HEK293 (cell line): Measurements from ENCODE around the gene PRTFDC1.

Experiments
- CTCF ChIA-PET: fragments of 350-600 bp; formaldehyde crosslinking; extraction: SDS; loops from one replicate; lab custom pipeline; 2021; ENCODE audit warnings: antibody characterized with exemption; lab: Yijun Ruan, JAX
- POLR2A ChIA-PET: fragments of 300-600 bp; formaldehyde crosslinking; extraction: SDS; loops from one replicate; lab custom pipeline; 2020; ENCODE audit warnings: antibody characterized with exemption, inconsistent platforms; lab: Yijun Ruan, JAX
- H3K27ac ChIP-seq: fragments of 200-500 bp; sonication (Bioruptor generic); 2 replicates; pipeline ENCODE4 v1.5.1; 2014; ENCODE audit warnings: low read depth, low read length, control low read depth, inconsistent platforms; ENCODE audit errors: extremely low read depth
- H3K36me3 ChIP-seq, 2 experiments: fragments of 200-500 bp in 1 of 2; sonication (Bioruptor generic) in 1 of 2; 1 replicate in 1 of 2; 2 replicates in 1 of 2; pipeline ENCODE4 v1.5.1; 2014 to 2017; ENCODE audit warnings: inconsistent platforms in 2 of 2, low read length in 2 of 2; ENCODE audit not compliant: control insufficient read depth in 2 of 2, insufficient read depth in 1 of 2
- H3K4me1 ChIP-seq: fragments of 200-500 bp; sonication (Bioruptor generic); 2 replicates; pipeline ENCODE4 v1.5.1; 2014; ENCODE audit warnings: mild to moderate bottlenecking, low read length, inconsistent platforms; ENCODE audit not compliant: control insufficient read depth, insufficient read depth
- H3K4me3 ChIP-seq: 2 replicates; pipeline ENCODE4 v1.5.1; 2011; ENCODE audit warnings: low read depth, mild to moderate bottlenecking, control low read depth, low read length, moderate library complexity
- H3K9me3 ChIP-seq: fragments of 200-500 bp; sonication (Bioruptor generic); 2 replicates; pipeline ENCODE4 v1.5.1; 2014; ENCODE audit warnings: low read depth, low read length, inconsistent platforms; ENCODE audit not compliant: control insufficient read depth, insufficient read depth
- CTCF ChIP-seq: fragments of 450-650 bp; formaldehyde crosslinking; IDR thresholded peaks from 2 replicates; pipeline ENCODE4 v1.5.1; 2016; ENCODE audit warnings: missing biosample characterization, missing genetic modification characterization
- GLIS2 ChIP-seq: fragments of 450-650 bp; formaldehyde crosslinking; IDR thresholded peaks from 2 replicates; pipeline ENCODE4 v1.5.1; 2016; ENCODE audit warnings: missing biosample characterization, missing genetic modification characterization
- HOXA7 ChIP-seq: sonication (generic); formaldehyde crosslinking; IDR thresholded peaks from 2 replicates; pipeline ENCODE4 v1.8.1; 2022; ENCODE audit warnings: missing genetic modification reagents, borderline replicate concordance
- KLF7 ChIP-seq: fragments of 450-650 bp; formaldehyde crosslinking; IDR thresholded peaks from 2 replicates; pipeline ENCODE4 v1.5.1; 2016; ENCODE audit warnings: missing biosample characterization, missing genetic modification characterization, borderline replicate concordance
- OSR2 ChIP-seq: fragments of 450-650 bp; formaldehyde crosslinking; IDR thresholded peaks from 2 replicates; pipeline ENCODE4 v1.5.1; 2016; ENCODE audit warnings: missing biosample characterization, missing genetic modification characterization
- SP3 ChIP-seq: fragments of 450-650 bp; formaldehyde crosslinking; IDR thresholded peaks from 2 replicates; pipeline ENCODE4 v1.5.1; 2016; ENCODE audit warnings: missing biosample characterization, missing genetic modification characterization
- ZBTB11 ChIP-seq: fragments of 450-650 bp; formaldehyde crosslinking; conservative IDR thresholded peaks from 2 replicates; pipeline ENCODE4 v1.5.1; 2016; ENCODE audit warnings: low read depth, missing biosample characterization, missing genetic modification characterization
- ZNF146 ChIP-seq: fragments of 450-650 bp; formaldehyde crosslinking; IDR thresholded peaks from 2 replicates; pipeline ENCODE4 v1.5.1; 2016; ENCODE audit warnings: missing biosample characterization, missing genetic modification characterization
- ZNF221 ChIP-seq: fragments of 450-650 bp; formaldehyde crosslinking; IDR thresholded peaks from 2 replicates; pipeline ENCODE4 v1.5.1; 2017; ENCODE audit warnings: missing biosample characterization, missing genetic modification characterization, borderline replicate concordance
- ZNF274 ChIP-seq, 2 experiments: fragments of 200-500 bp in 1 of 2; fragments of 450-650 bp in 1 of 2; sonication (Bioruptor generic) in 1 of 2; formaldehyde crosslinking in 1 of 2; IDR thresholded peaks; 2 replicates each; pipeline versions ENCODE4 v1.5.1 to v1.6.1; 2014 to 2016; ENCODE audit warnings: borderline replicate concordance in 1 of 2, inconsistent platforms in 1 of 2, low read length in 1 of 2, missing biosample characterization in 1 of 2, missing genetic modification characterization in 1 of 2
- ZNF302 ChIP-seq: fragments of 450-650 bp; formaldehyde crosslinking; IDR thresholded peaks from 2 replicates; pipeline ENCODE4 v1.5.1; 2016; ENCODE audit warnings: missing biosample characterization, missing genetic modification characterization, low read depth
- ZNF350 ChIP-seq: fragments of 450-650 bp; formaldehyde crosslinking; IDR thresholded peaks from 2 replicates; pipeline ENCODE4 v1.5.0; 2017; ENCODE audit warnings: missing biosample characterization, mild to moderate bottlenecking, missing genetic modification characterization
- ZNF639 ChIP-seq: fragments of 450-650 bp; formaldehyde crosslinking; IDR thresholded peaks from 2 replicates; pipeline ENCODE4 v1.5.1; 2016; ENCODE audit warnings: missing biosample characterization, missing genetic modification characterization
- ZNF792 ChIP-seq: fragments of 450-650 bp; formaldehyde crosslinking; IDR thresholded peaks from 2 replicates; pipeline ENCODE4 v1.5.1; 2016; ENCODE audit warnings: missing biosample characterization, missing genetic modification characterization
- ZSCAN30 ChIP-seq: fragments of 450-650 bp; IDR thresholded peaks from 2 replicates; pipeline ENCODE4 v1.5.1; 2018; ENCODE audit warnings: missing biosample characterization, mild to moderate bottlenecking, missing genetic modification characterization, moderate library complexity

PRTFDC1 gene

GRCh38 chr10:24884316-24884715 is 68.1 kb downstream of the PRTFDC1 start:
- H3K4me1 ChIP-seq: no peaks in the 10 kb centered on the region
- H3K36me3 ChIP-seq: no peaks in the 10 kb centered on the region
- H3K27ac ChIP-seq: no peak overlapping the region
- ChIA-PET CTCF (interaction anchor here (0.5 to 1.1 kb wide), 6 partner anchors 29 to 654 kb away, joined by 3 read pairs; no protein-coding TSS in a partner anchor), POLR2A (no interaction called here)
- H3K9me3 ChIP-seq: no peaks in the 10 kb centered on the region
- no peak overlapping the region for H3K4me3 ChIP-seq
- TF ChIP-seq ZSCAN30 (tag by site-specific recombination) (no peak), ZNF146 (tag by site-specific recombination) (no peak), ZNF639 (tag by site-specific recombination) (no peak), OSR2 (tag by site-specific recombination) (no peak), ZNF274 (IDR thresholded peaks at IDR 0.05; ENCODE audit: low read length) (no peak), ZNF274 (tag by site-specific recombination; IDR thresholded peaks at IDR 0.05; ENCODE audit: borderline replicate concordance) (no peak), ZNF221 (no peak), ZNF792 (tag by site-specific recombination) (no peak), SP3 (tag by site-specific recombination) (no peak)

- ChIA-PET POLR2A (no interaction called here), CTCF (no interaction called here)
- no peak overlapping the region for H3K27ac ChIP-seq
- H3K36me3 ChIP-seq: no peaks in the 10 kb centered on the region
- no peaks in the 10 kb centered on the region for H3K9me3 ChIP-seq
- H3K4me3 ChIP-seq: no peak overlapping the region
- no peak for TF ChIP-seq HOXA7 (CRISPR knock-in tag)
- no peak for TF ChIP-seq ZNF302 (tag by site-specific recombination)
- no peak for TF ChIP-seq CTCF (tag by site-specific recombination)
- TF ChIP-seq ZNF350: no peak
- no peak for TF ChIP-seq KLF7 (tag by site-specific recombination)
- no peak for TF ChIP-seq GLIS2 (tag by site-specific recombination)
- no peak for TF ChIP-seq ZBTB11 (tag by site-specific recombination)
- TF ChIP-seq, all 188 proteins: peak for 0
- no peaks in the 10 kb centered on the region for H3K4me1 ChIP-seq
Observed at GRCh38 chr10:24883176-24883575, 69.2 kb downstream of the PRTFDC1 start.
